NCI-H748 (cell line): ENCODE measurements around the gene ID1.

Experiments used
- DNase-seq: peaks from one replicate; lab custom pipeline; 2025; ENCODE audit not compliant: unreplicated experiment; lab: John Stamatoyannopoulos, UW

The ID1 gene, protein sequence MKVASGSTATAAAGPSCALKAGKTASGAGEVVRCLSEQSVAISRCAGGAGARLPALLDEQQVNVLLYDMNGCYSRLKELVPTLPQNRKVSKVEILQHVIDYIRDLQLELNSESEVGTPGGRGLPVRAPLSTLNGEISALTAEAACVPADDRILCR

DNA sequence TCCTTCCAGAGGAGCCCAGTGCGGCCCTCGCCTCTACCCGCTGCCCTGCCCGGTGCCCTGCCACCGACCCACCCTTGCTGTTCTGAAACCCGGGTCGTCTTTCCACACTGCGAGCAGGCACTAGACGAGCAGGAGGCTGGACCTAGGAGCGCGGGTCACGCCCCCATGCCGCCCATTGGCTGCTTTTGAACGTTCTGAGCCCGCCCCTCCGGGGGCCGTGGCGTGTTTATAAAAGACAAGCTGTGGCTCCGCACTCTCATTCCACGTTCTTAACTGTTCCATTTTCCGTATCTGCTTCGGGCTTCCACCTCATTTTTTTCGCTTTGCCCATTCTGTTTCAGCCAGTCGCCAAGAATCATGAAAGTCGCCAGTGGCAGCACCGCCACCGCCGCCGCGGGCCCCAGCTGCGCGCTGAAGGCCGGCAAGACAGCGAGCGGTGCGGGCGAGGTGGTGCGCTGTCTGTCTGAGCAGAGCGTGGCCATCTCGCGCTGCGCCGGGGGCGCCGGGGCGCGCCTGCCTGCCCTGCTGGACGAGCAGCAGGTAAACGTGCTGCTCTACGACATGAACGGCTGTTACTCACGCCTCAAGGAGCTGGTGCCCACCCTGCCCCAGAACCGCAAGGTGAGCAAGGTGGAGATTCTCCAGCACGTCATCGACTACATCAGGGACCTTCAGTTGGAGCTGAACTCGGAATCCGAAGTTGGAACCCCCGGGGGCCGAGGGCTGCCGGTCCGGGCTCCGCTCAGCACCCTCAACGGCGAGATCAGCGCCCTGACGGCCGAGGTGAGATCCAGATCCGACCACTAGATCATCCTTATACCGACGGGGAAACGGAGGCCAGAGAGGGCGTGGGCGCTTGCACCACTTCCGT, at the start of gene ID1:
ID1 (plus strand) TSS at position 259 of the 871 bp plus-strand sequence; CDS start at position 358, 99 bp downstream.
- DNase-seq: peak; percentile 98

DNA sequence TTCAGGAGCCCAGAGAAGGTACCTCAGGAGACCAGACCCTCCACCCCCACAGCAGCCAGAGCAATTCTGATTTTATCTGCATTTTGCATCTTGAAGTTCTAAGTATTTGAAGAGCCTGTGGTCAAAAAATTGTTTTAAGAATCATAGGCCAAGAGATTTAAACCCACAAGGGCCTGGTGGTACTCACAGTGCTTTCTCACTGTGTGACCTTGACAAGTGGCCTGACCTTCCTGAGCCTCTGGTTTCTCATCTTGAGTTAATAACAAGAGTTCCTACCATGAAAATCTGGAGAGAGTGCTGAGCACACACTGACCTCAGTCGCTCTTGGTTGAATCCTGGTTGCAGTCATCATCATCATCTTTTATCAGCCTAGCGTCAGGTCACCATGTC, 45.4 kb upstream of the ID1 start:
- no peak for DNase-seq

DNA sequence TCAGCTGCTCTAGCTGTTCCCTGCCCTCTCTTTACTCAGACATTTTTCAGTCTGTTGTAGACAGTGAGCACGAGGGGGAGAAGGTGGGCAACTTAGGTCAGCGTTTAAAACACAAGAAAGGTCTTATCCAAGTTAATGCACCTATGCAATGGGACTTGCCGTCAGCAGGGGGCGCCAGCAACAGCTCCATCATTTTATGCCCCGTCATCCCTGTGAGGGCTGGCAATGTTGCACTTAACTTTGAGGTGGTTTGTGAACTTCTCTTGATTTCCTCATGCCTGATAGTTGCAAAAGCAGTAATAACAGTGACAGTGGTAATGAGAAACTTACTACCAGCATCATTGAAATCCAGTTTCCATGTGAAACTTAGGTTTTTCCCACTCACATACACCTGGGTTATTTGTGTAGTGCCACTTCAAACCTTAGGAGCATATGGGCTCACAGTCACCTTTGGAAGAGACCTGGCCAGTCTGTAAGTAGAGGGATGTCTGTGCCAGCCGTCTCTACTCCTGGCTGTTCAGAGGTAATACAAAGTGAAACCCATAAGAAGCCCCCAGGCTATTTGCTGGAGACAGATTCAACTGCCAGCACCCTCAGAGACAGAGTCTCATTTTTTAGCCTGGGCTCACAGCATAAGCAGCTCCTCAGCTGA, 44.9 kb upstream of the ID1 start:
- peak; percentile 50 for DNase-seq

DNA sequence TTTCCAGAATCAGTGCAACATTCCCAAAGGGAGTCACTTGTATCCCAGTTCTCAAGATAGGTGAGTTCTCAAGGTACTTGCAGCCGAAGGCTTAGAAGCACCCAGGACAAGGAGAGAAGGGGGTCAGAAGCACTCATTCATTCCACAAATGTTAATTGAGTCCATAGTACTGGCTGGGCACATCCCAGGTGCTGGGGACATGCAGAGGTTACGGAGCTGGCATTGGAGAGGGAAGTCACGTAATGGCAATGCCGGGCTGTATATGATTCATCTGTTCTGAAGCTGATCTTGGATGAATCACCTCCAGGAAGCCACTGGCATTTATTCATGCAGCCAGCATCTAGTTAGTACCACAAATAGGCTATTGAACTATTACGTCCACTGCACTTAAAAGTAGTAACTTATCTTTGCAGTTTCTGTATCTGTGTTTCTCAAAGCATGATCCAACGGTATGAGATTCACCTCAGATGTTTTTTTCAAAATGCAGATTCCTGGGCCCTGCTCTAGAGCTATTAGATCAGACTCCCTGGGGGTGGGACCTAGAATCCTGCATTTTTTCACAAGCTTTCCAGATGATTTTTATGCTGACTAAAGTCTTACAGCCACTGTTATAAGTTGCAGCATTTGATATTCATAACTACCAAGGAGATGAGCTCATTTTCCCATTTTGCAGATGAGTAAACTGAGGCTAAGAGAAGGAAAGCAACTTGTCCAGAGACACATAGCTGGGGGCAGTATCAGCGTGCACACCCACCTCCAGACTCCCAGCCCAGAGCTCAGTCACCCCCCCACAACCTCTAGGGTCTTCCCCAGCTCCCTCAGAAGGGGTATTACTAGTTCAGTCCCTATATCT, 44.1 kb upstream of the ID1 start:
- no peak for DNase-seq

DNA sequence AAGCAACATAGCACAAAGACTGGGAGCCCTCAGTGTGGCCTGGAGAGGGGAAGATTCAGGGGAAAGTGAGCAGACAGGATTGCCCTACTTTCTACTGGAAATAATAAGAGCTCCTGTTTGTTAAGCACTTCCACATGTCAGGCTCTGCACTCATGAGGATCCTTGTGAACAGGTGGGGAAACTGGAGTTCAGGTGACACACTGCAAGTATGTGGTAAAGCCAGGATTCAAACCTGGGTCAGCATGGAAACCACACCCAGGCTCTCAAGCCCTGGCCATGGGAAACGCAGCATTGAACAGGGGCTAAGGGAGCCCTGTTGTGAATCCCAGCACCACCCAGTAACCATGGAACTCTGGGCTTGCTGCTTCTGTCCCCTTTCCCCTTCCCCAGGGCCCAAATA, 42.8 kb upstream of the ID1 start:
- no peak for DNase-seq

DNA sequence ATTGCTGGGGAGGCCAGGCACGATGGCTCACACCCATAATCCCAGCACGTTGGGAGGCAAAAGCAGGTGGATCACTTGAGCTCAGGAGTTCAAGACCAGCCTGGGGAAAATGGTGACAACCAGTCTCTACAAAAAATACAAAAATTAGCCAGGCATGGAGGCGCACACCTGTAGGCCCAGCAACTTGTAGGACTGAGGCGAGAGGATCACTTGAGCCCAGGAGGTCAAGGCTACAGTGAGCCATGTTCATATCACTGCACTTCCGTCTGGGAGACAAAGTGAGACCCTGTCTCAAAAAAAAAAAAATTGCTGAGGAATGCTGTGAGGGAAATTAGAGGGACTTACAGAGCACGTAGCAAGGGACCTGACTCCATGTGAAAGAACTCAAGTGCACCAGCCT, 40.8 kb upstream of the ID1 start:
- DNase-seq: no peak

DNA sequence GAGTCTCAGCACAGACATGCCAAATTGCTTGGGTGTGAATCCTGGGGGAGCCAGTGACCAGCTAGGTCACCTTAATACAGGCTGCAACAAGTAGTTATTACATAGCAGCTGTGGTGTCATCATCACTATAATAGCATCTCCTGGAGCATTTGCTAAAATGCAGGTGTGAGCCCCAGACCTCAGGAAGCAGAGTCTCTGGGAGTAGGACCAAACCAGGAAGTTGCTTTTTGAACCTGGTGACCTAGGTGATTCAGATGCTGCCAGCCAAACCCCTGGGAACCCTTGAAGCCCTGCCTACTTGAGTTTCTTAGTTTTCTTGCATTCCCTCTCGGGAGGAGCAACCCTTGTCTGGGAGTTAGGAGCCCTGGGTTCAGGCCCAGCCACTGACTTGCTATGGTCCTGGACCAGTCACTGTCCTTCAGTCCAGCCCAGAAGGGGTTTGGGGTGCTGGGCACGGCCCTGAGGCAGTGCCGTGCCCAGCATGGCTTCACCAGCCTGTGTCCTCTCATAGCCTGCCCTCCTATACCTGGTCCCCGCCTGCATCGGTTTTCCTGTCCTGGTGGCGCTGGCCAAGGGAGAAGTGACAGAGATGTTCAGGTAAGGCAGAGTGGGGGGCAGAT, 39.3 kb upstream of the ID1 start:
- DNase-seq: no peak

DNA sequence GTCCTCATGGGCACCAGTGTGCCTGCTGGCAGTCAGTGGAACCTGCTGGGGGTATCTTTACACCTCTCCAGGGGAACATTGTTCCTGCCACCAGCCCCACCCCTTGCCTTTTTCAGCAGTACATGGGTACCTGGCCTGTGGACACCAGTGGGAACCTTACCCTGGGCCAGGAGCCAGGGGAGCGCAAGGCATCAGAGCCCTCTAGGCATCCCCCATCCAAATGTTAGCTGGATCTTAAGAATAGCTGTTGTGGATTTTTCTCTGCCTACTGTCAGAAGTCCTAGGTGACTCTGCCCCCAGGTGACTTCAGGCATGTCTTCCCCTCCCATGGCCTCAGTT, 38.8 kb upstream of the ID1 start:
- DNase-seq: no peak

DNA sequence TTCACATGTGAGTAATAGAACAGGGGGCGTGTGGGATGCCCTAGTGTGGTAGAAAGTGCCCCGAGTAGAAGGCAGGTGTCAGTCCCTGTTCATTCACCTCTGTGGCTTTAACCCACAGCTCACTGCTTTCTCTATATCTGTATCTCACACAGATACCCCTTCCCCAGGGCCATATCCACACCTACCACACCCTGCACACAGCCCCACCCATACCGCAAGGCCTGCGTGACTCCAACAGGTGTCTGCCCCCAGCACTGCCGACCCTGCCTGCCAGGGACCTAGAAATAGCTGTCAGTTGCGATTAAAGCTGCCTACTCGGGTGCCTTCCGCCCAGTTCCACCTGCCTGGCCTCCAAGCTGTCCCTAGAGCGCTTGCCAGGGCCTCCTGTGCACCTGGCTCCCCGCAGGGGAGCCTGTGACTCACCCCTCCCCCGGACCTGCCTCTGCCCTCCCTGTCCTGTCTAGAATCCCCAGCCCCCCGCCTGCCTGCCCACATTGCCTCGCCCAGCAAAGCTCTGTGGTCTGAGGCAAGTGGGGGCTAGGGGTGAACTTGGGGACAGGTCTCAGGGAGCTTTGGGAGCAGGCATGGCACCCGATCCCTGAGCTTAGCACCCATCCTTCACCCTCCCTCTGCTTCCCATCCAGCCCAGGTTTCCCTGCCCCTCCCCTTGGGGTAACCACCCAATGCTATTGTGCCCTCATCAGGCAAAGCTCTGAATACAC, 38.3 kb upstream of the ID1 start:
- peak; percentile 82 for DNase-seq

DNA sequence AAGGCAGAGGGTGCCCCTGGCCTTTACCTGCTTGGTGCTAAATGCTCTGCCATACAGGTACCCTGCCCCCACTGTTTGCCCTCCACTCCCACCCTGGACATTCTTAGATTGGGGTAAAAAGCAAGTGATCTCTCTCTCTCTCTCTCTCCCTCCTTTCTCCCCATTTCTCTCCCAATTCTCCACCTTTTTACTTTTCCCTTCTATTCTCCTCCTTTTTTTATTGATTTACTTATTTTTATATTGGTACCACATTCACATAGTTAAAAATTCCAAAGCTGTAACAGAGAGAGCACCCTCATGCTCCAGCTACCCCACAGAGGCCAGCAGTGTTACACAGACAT, 37.7 kb upstream of the ID1 start:
- no peak for DNase-seq

DNA sequence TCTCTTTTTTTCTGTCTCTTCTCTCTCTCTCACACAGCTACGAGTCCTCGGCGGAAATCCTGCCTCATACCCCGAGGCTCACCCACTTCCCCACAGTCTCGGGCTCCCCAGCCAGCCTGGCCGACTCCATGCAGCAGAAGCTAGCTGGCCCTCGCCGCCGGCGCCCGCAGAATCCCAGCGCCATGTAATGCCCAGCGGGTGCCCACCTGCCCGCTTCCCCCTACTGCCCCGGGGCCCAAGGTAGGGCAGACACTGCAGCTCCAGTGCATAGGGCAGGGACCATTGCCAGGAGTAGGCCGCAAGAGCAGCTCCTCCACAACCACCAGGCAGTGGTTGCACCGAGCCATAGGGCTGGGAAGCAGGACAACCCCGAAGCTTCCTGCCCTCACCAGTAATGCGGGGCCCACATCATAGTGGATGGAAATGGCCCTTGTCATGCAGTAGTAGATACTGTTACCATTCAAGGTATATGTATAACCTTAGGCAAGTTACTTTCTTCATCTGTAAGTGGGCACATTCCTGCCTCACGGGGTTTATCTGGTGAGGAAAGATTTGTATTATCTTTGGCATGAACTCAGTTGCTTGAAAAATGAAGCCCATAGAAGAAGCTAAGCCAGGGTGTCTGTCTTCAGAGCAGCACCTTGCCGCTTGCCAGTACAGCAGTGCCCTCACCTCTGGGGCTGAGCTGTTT, 36.9 kb upstream of the ID1 start:
- DNase-seq: no peak

DNA sequence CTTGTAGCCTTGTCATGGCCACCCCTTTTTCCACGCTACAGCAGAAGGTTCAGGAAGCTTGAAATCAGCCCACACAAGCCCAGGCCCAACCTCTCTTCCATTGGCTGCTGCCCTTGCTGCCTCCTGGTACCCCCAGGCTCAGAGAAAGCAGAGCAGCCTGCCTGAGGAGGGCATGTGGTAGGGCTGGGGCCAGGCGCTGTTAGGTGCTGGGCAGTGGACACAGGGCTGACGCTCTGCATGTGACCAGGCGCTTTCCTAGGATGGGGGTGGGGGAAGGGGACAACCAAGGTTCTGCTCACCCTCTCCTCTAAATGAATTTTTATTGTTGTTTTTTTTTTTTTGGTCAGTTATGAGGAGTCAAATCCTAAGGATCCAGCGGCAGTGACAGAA, 36.3 kb upstream of the ID1 start:
- no peak for DNase-seq

DNA sequence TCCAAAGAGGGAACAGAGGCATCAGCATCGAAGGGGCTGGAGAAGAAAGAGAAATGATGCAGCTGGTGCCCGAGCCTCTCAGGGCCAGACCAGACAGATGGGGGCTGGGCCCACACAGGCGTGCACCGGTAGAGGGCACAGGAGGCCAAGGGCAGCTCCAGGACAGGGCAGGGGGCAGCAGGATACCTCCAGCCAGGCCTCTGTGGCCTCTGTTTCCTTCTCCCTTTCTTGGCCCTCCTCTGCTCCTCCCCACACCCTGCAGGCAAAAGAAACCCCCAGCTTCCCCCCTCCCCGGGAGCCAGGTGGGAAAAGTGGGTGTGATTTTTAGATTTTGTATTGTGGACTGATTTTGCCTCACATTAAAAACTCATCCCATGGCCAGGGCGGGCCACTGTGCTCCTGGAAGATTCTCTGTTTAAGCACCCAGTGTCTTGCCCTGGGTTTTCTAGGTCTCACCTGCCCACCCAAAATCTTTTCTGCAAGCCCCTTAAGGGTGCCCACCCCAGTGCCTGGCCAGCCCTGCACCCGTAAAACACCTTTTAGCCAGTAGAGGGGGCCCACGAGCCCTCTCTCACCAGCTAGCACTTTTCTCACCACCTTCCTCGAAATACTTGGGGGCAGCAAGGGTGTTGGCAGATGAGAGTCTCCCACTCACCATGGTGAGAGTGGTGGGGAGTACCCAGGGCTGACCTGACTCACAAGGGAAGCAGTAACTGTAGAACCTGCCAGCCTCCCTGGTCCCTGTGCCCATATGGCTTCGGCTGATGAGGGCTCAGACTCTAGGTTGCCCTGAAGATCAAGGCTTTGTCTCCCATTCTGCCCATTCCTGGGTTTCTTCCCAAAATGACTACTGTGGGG, 35.7 kb upstream of the ID1 start:
- DNase-seq: peak; percentile 67

DNA sequence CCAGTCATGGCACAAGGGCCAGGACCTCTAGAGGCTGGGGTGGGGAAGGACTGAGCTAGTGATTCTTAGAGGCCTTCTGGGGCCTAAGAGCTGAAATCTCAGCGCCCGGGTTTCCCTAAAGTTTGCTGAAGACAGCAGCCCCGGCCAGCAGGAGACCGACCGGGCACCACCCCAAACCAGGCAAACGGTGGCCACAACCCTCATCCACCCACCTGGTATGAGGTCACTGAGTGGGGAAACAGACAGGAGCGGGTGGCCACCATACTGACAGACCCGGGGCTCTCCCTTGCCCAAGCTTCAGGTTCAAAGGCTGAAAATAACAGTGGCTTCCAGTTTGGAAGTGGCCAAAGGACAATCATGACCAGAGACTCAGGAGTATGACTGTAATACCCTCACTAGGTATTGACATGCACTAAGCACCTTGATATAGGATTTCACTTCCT, 35.0 kb upstream of the ID1 start:
- DNase-seq: no peak

DNA sequence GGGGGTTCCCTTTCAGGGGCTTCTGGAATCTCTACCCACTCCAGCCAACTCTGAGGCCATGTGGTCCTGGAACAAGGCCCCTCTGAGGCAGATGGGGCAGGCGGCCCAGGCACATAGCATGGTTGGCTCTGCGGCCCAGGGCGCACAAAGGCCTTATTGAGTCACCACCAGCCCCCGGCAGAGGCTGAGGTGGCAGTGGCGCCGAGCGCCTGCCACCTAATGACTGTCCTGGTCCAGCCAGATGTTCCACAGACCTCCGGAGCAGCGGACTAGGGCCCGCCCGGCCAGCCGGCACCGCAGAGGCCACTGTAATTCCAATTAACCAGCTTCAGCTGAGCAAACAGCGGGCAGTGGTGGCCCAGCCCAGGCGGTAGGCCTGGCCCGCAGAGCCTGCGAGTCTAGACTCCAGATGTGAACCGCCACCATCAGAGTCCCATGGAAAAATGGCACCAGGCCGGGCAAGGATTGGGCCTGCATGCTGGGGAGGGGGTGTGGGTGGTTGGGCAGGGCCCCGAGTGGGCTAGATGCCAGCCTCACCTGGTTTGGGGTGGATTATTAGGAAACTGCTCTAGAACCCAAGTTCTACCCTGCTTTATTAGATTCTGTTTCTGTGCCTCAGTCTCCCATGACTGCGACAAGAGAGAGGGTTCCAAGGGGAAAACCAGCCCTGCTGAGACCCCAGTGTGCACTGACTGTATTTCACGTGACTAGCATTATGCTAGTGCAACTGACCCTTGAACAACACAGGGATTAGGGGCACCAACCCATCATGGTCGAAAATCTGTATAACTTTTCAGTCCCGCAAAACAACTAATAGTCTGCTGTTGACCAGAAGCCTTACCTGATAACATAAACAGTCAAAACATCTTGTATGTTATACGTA, 34.1 kb upstream of the ID1 start:
- peak; percentile 79 for DNase-seq

DNA sequence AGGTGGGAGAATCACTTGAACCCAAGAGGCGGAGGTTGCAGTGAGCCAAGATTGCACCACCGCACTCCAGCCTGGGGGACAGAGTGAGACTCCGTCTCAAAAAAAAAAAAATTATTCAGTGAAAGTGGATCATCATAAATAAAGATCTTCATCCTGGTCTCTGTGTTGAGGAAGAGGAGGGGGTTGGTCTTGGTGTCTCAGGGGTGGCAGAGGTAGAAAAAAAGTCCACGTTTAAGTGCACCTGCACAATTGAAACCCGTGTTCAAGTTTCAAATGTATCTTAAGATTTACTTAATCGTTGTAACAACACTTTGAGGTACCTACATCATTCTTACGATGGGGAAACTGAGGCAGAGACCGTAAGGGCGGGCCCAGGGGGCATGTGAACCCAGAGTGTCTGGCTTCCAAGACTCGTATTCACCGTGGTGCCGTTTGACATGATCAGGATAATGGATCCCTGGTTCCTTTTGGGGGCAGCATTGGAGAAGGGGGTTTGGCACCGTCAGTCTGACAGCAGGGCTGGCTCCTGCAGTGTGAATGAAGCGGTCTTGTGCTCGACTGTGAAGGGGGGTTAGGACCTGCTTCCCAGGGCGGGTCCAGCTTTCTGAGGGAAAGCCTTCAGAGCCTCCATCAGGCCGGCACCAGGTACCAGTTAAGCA, 32.9 kb upstream of the ID1 start:
- DNase-seq: peak; percentile 82
